Subcutaneous adipose tissue (tissue), 4 donors: ENCODE measurements around the gene CKS1B. TPM values are rescaled to one million over a fixed set of nuclear protein-coding genes. Genes with fewer than 3 reads are reported as not detected.

Source experiments
- CTCF ChIP-seq: fragments of 450-650 bp; IDR thresholded peaks from one replicate; pipeline ENCODE4 v1.5.1; 2016; ENCODE audit warnings: low read depth, mild to moderate bottlenecking, control low read depth, antibody characterized with exemption, moderate library complexity
- total RNA-seq, 4 donors: library from RNA; depleted of rRNA; stranded (reverse); fragments of >200 nt; gene quantifications; one replicate each; pipeline ENCODE4 v1.1.0, GENCODE V29; 2016

Gene CKS1B
- 10 to 100 TPM; 40.3 to 77.4 (median 51.2) TPM for total RNA-seq

- TF ChIP-seq CTCF = no peak
Observed at GRCh38 chr1:154974102-154974807, at the start of gene CKS1B. Gene CKS1B, plus strand, starts transcription at chr1:154974681. Its CDS starts 65 bp downstream, at chr1:154974746.

GRCh38 chr1:154925335-154926170, 48.9 kb upstream of the CKS1B start:
- TF ChIP-seq CTCF = no peak

- TF ChIP-seq CTCF = no peak
Observed at GRCh38 chr1:154926201-154926600, 48.3 kb upstream of the CKS1B start.

- TF ChIP-seq CTCF = no peak
Observed at GRCh38 chr1:154931940-154932487, 42.5 kb upstream of the CKS1B start.

GRCh38 chr1:154934358-154934948, 40.0 kb upstream of the CKS1B start:
- TF ChIP-seq CTCF = no peak

GRCh38 chr1:154935749-154936554, 38.5 kb upstream of the CKS1B start:
- TF ChIP-seq CTCF = no peak
